GM12878 (cell line): Measurements from ENCODE around the gene SIAH2. TPM values are rescaled to one million over a fixed set of nuclear protein-coding genes. Genes with fewer than 3 reads are reported as not detected.
A peak's percentile ranks its signal among the peaks of the same experiment; 100 is the strongest.

ENCODE experiments used
- ATAC-seq: fragments of 200-7000 bp; cut with Tn5 transposase; 3 replicates; pipeline ENCODE4 v1.9.1; 2020; ENCODE audit warnings: mild to moderate bottlenecking, moderate library complexity
- BruUV-seq: library from RNA; stranded (reverse); fragments of 400-500 nt; replicated peaks from 2 replicates; lab custom pipeline; 2021; lab: Mats Ljungman, UMichigan
- CTCF ChIA-PET: fragments of 300-600 bp; sonication (Branson Sonifier 250); formaldehyde crosslinking; extraction: SDS; loops from one replicate; lab custom pipeline; 2021; ENCODE audit warnings: inconsistent platforms; lab: Yijun Ruan, JAX
- POLR2A ChIA-PET: fragments of 350-600 bp; formaldehyde crosslinking; extraction: SDS; loops from one replicate; lab custom pipeline; 2021; ENCODE audit warnings: inconsistent platforms; lab: Charles Lee
- RAD21 ChIA-PET: fragments of 300-600 bp; sonication (Branson Sonifier 250); formaldehyde crosslinking; loops from one replicate; lab custom pipeline; 2023; ENCODE audit warnings: antibody characterized with exemption; ENCODE audit not compliant: unreplicated experiment; lab: Charles Lee
- SMC1A ChIA-PET: fragments of 300-600 bp; sonication (Branson Sonifier 250); formaldehyde crosslinking; loops from one replicate; lab custom pipeline; 2023; ENCODE audit not compliant: unreplicated experiment, uncharacterized antibody; lab: Charles Lee
- DNase-seq: peaks from one replicate; pipeline ENCODE4 v3.0.0-alpha.2; 2011; ENCODE audit warnings: low read depth, low spot score
- FAIRE-seq: peaks from 3 replicates; lab custom pipeline; 2011; peaks lifted over from hg19 to GRCh38; lab: Jason Lieb, UNC
- H2AFZ ChIP-seq: 2 replicates; pipeline ENCODE4 v1.6.0; 2011; ENCODE audit warnings: low read depth, low read length, control low read depth; ENCODE audit not compliant: control insufficient read depth
- H3K27ac ChIP-seq: 2 replicates; pipeline ENCODE4 v1.5.1; 2011; ENCODE audit warnings: control low read depth; ENCODE audit not compliant: control insufficient read depth, insufficient read depth
- H3K27me3 ChIP-seq, 2 experiments: replicated peaks in 1 of 2; 2 replicates each; pipeline versions ENCODE4 v1.6.0 to v1.6.1; 2011; ENCODE audit warnings: low read length in 1 of 2; ENCODE audit not compliant: control insufficient read depth in 2 of 2, insufficient read depth in 2 of 2
- H3K36me3 ChIP-seq, 2 experiments: 2 replicates each; pipeline ENCODE4 v1.5.1; 2011; ENCODE audit warnings: low read length in 1 of 2; ENCODE audit not compliant: control insufficient read depth in 2 of 2, insufficient read depth in 2 of 2
- H3K4me1 ChIP-seq: 2 replicates; pipeline ENCODE4 v1.6.1; 2011; ENCODE audit warnings: mild to moderate bottlenecking, low read length, moderate library complexity, mixed read lengths; ENCODE audit not compliant: control insufficient read depth, insufficient read depth
- H3K4me2 ChIP-seq: 2 replicates; pipeline ENCODE4 v1.6.0; 2011; ENCODE audit warnings: control low read depth; ENCODE audit not compliant: control insufficient read depth, insufficient read depth
- H3K4me3 ChIP-seq: fragments of 200-600 bp; sonication (generic); 2 replicates; pipeline ENCODE4 v1.5.1; 2016
- H3K79me2 ChIP-seq: 2 replicates; pipeline ENCODE4 v1.6.0; 2011; ENCODE audit warnings: low read length; ENCODE audit not compliant: control insufficient read depth, insufficient read depth
- H3K9ac ChIP-seq: 2 replicates; pipeline ENCODE4 v1.8.0; 2011; ENCODE audit warnings: low read length, control low read depth, mixed read lengths; ENCODE audit not compliant: control insufficient read depth, insufficient read depth
- H3K9me3 ChIP-seq: replicated peaks from 3 replicates; pipeline ENCODE4 v1.5.1; 2011; ENCODE audit warnings: mild to moderate bottlenecking, low read length; ENCODE audit not compliant: control insufficient read depth, insufficient read depth
- H4K20me1 ChIP-seq: 2 replicates; pipeline ENCODE4 v1.6.0; 2011; ENCODE audit not compliant: control insufficient read depth, insufficient read depth
- BCL11A ChIP-seq: IDR thresholded peaks from 2 replicates; pipeline ENCODE4 v1.6.1; 2011; ENCODE audit warnings: low read depth, low read length
- CHD2 ChIP-seq: IDR thresholded peaks from 2 replicates; pipeline ENCODE4 v1.6.1; 2011; ENCODE audit warnings: low read depth, low read length, improper control_type of control experiment, borderline replicate concordance
- PAX8 ChIP-seq: fragments of 450-650 bp; IDR thresholded peaks from 2 replicates; pipeline ENCODE4 v1.6.1; 2017; ENCODE audit warnings: mild to moderate bottlenecking, moderate library complexity
- RAD51 ChIP-seq: fragments of 450-650 bp; IDR thresholded peaks from 2 replicates; pipeline ENCODE4 v1.6.1; 2016; ENCODE audit warnings: moderate library complexity, mild to moderate bottlenecking, inconsistent platforms
- SMARCA5 ChIP-seq: fragments of 450-650 bp; IDR thresholded peaks from 2 replicates; pipeline ENCODE4 v1.6.1; 2017; ENCODE audit warnings: mild to moderate bottlenecking
- TBL1XR1 ChIP-seq: IDR thresholded peaks from 2 replicates; pipeline ENCODE4 v1.6.1; 2012; ENCODE audit warnings: low read depth, low read length, improper control_type of control experiment
- ZBED1 ChIP-seq: IDR thresholded peaks from 2 replicates; pipeline ENCODE4 v1.6.1; 2016; ENCODE audit warnings: borderline replicate concordance
- ZNF274 ChIP-seq: IDR thresholded peaks from one replicate; pipeline ENCODE4 v1.8.0; 2011; ENCODE audit not compliant: insufficient read length, insufficient read depth
- WGBS: methylation state at CpG from one replicate; pipeline ENCODE4 v1.1.6; 2016; ENCODE audit warnings: low lambda C conversion rate; ENCODE audit not compliant: insufficient replicate concordance, insufficient coverage; ENCODE audit errors: missing lambda C conversion rate; 5-methylcytosine and 5-hydroxymethylcytosine counted together
- in situ Hi-C: fragments of 300-500 bp; cut with MboI; formaldehyde crosslinking; loops from 9 replicates; pipeline ENCODE4 v1.14.3; 2018; ENCODE audit warnings: mixed read lengths
- intact Hi-C: fragments of 100-400 bp; cut with micrococcal nuclease; formaldehyde crosslinking; loops from one replicate; pipeline ENCODE4 v1.14.2; 2022; ENCODE audit not compliant: unreplicated experiment
- polyA plus RNA-seq, 11 experiments: library from polyadenylated mRNA; depleted of rRNA in 4 of 11; unstranded in 6 of 11; stranded (reverse) in 5 of 11; fragments of >200 nt; fragmentation: Nextera tagmentation in 4 of 11; fragmentation: Illumina TruSeq in 1 of 11; extraction: Ambion mirVana in 4 of 11; extraction: Trizol in 1 of 11; gene quantifications; 1 replicate in 1 of 11; 2 replicates in 10 of 11; pipeline versions ENCODE4 v1.2.1 to v1.2.3, GENCODE V29; 2011 to 2016; ENCODE audit warnings: inconsistent platforms in 2 of 11, missing spikeins in 2 of 11, low read depth in 1 of 11
- total RNA-seq, 4 experiments: library from RNA; depleted of rRNA in 3 of 4; stranded (reverse); fragments of >200 nt in 3 of 4; fragmentation: Illumina TruSeq in 1 of 4; extraction: Trizol in 1 of 4; gene quantifications; 2 replicates each; pipeline versions ENCODE4 v1.2.1 to v1.2.3, GENCODE V29; 2013 to 2021
- TF ChIP-seq, protein P1 (sequence below): IDR thresholded peaks from 2 replicates; pipeline ENCODE4 v1.6.1; 2012; ENCODE audit warnings: mild to moderate bottlenecking, low read depth, low read length
- TF ChIP-seq, protein P2 (sequence below): fragments of 450-650 bp; IDR thresholded peaks from 2 replicates; pipeline ENCODE4 v1.6.1; 2017; ENCODE audit warnings: mild to moderate bottlenecking, moderate library complexity
- TF ChIP-seq, protein P3 (sequence below): fragments of 450-650 bp; IDR thresholded peaks from 2 replicates; pipeline ENCODE4 v1.6.1; 2018; ENCODE audit warnings: borderline replicate concordance, mild to moderate bottlenecking; ENCODE audit not compliant: partially characterized antibody

The SIAH2 gene
- total and polyA plus RNA-seq, 10 of the 15 experiments (the other 5 are each of a cell fraction or from before 2014, with no cell fraction given): 3.3 to 51.5 (median 29.7) TPM

DNA sequence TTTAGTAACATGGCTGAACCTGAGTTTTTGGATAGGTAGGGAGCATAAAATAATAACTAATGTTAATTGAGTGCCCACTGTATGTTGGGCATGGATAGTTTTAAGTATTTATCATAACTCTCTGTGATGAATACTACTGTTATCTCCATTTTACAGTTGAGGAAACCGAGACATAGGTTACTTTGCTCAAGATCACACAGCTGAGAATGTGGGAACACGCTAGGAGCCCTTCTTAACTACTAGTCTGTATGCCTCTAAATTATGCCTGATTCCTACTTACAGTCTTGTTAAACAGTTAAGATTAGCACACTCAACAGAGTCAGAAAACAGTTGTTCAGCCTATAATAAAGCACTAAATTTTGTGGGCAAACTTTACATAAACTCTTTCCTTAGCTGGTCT, 2.0 kb upstream of the SIAH2 start:
- Histone ChIP-seq H3K79me2 (peaks cover 45% of the 10 kb centered on the region), H3K4me3 (0 out of 2 replicates have a peak overlapping the region, but pooled peaks have one; percentile 94), H3K9ac (no peak overlapping the region), H3K36me3 (no peaks in the 10 kb centered on the region), H3K27me3 (no peaks in the 10 kb centered on the region), H3K4me2 (peak overlapping the region; percentile 95), H3K4me1 (peaks cover 29% of the 10 kb centered on the region), H2AFZ (no peak overlapping the region; the same call in 1 of the 2 replicates), H4K20me1 (no peaks in the 10 kb centered on the region), H3K9me3 (no peaks in the 10 kb centered on the region), H3K27ac (0 out of 2 replicates have a peak overlapping the region, but pooled peaks have one; percentile 24)
- FAIRE-seq (no peak), ATAC-seq (no peak), DNase-seq (no peak)
- ChIA-PET RAD21 (interaction anchor here (0.8 to 6.6 kb wide), 12 partner anchors 12 to 221 kb away, joined by 3 to 36 read pairs (median 6); partner anchors contain the start of genes ERICH6 and SELENOT), POLR2A (interaction anchor here (0.9 to 7.1 kb wide), 12 partner anchors 11 to 357 kb away, joined by 3 to 40 read pairs (median 3); partner anchors contain the start of genes ERICH6, SELENOT and TSC22D2), CTCF (interaction anchor here (0.7 to 3.9 kb wide), 22 partner anchors 9 to 463 kb away, joined by 3 to 42 read pairs (median 4); partner anchors contain the start of gene ERICH6), SMC1A (interaction anchor here (0.6 to 8.5 kb wide), 22 partner anchors 8 to 1111 kb away, joined by 3 to 68 read pairs (median 5); no protein-coding TSS in a partner anchor)
- intact Hi-C loops (loop anchor here (5.0 kb wide), 3 partner anchors 43 to 1507 kb away; no protein-coding TSS in a partner anchor), in situ Hi-C loops (no loop called here)
- BruUV-seq: no TSS peak
- WGBS: 97% methylated on average over 2 of the region's 2 CpGs
- TF ChIP-seq SMARCA5: no peak
- TF ChIP-seq, protein P1, sequence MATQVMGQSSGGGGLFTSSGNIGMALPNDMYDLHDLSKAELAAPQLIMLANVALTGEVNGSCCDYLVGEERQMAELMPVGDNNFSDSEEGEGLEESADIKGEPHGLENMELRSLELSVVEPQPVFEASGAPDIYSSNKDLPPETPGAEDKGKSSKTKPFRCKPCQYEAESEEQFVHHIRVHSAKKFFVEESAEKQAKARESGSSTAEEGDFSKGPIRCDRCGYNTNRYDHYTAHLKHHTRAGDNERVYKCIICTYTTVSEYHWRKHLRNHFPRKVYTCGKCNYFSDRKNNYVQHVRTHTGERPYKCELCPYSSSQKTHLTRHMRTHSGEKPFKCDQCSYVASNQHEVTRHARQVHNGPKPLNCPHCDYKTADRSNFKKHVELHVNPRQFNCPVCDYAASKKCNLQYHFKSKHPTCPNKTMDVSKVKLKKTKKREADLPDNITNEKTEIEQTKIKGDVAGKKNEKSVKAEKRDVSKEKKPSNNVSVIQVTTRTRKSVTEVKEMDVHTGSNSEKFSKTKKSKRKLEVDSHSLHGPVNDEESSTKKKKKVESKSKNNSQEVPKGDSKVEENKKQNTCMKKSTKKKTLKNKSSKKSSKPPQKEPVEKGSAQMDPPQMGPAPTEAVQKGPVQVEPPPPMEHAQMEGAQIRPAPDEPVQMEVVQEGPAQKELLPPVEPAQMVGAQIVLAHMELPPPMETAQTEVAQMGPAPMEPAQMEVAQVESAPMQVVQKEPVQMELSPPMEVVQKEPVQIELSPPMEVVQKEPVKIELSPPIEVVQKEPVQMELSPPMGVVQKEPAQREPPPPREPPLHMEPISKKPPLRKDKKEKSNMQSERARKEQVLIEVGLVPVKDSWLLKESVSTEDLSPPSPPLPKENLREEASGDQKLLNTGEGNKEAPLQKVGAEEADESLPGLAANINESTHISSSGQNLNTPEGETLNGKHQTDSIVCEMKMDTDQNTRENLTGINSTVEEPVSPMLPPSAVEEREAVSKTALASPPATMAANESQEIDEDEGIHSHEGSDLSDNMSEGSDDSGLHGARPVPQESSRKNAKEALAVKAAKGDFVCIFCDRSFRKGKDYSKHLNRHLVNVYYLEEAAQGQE: no peak
- TF ChIP-seq, protein P2, sequence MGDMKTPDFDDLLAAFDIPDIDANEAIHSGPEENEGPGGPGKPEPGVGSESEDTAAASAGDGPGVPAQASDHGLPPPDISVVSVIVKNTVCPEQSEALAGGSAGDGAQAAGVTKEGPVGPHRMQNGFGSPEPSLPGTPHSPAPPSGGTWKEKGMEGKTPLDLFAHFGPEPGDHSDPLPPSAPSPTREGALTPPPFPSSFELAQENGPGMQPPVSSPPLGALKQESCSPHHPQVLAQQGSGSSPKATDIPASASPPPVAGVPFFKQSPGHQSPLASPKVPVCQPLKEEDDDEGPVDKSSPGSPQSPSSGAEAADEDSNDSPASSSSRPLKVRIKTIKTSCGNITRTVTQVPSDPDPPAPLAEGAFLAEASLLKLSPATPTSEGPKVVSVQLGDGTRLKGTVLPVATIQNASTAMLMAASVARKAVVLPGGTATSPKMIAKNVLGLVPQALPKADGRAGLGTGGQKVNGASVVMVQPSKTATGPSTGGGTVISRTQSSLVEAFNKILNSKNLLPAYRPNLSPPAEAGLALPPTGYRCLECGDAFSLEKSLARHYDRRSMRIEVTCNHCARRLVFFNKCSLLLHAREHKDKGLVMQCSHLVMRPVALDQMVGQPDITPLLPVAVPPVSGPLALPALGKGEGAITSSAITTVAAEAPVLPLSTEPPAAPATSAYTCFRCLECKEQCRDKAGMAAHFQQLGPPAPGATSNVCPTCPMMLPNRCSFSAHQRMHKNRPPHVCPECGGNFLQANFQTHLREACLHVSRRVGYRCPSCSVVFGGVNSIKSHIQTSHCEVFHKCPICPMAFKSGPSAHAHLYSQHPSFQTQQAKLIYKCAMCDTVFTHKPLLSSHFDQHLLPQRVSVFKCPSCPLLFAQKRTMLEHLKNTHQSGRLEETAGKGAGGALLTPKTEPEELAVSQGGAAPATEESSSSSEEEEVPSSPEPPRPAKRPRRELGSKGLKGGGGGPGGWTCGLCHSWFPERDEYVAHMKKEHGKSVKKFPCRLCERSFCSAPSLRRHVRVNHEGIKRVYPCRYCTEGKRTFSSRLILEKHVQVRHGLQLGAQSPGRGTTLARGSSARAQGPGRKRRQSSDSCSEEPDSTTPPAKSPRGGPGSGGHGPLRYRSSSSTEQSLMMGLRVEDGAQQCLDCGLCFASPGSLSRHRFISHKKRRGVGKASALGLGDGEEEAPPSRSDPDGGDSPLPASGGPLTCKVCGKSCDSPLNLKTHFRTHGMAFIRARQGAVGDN: no peak
- TF ChIP-seq, protein P3, sequence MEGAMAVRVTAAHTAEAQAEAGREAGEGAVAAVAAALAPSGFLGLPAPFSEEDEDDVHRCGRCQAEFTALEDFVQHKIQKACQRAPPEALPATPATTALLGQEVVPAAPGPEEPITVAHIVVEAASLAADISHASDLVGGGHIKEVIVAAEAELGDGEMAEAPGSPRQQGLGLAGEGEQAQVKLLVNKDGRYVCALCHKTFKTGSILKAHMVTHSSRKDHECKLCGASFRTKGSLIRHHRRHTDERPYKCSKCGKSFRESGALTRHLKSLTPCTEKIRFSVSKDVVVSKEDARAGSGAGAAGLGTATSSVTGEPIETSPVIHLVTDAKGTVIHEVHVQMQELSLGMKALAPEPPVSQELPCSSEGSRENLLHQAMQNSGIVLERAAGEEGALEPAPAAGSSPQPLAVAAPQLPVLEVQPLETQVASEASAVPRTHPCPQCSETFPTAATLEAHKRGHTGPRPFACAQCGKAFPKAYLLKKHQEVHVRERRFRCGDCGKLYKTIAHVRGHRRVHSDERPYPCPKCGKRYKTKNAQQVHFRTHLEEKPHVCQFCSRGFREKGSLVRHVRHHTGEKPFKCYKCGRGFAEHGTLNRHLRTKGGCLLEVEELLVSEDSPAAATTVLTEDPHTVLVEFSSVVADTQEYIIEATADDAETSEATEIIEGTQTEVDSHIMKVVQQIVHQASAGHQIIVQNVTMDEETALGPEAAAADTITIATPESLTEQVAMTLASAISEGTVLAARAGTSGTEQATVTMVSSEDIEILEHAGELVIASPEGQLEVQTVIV: no peak
- TF ChIP-seq ZNF274: no peak
- TF ChIP-seq ZBED1: no peak
- no peak for TF ChIP-seq PAX8
- no peak for TF ChIP-seq BCL11A
- TF ChIP-seq CHD2: no peak
- TF ChIP-seq RAD51: no peak
- TF ChIP-seq TBL1XR1: no peak
